GM21528 (cell line): Measurements from ENCODE around the gene DEFB114.
"Not testable (repeated sequence)": the region's sequence is repeated elsewhere in the genome, so short reads cannot be mapped to it uniquely, and the experiment has no call there.

Source experiments
- ATAC-seq: cut with Tn5 transposase; IDR thresholded peaks from one replicate; pipeline ENCODE4 v1.9.1; 2021; ENCODE audit warnings: mild to moderate bottlenecking, moderate library complexity; ENCODE audit not compliant: unreplicated experiment, low FRiP score

Gene DEFB114

GRCh38 chr6:49964064-49964463 lies at the start of gene DEFB114:
TSS of gene DEFB114 (minus strand) at chr6:49964164. CDS start at chr6:49964105, 59 bp downstream.
- ATAC-seq = no peak

GRCh38 chr6:50007819-50008218 lies 43.9 kb upstream of the DEFB114 start:
- no peak for ATAC-seq

- ATAC-seq = no peak
These were observed 39.2 kb upstream of the DEFB114 start for GRCh38 chr6:50003139-50003538.

GRCh38 chr6:49995278-49995677 lies 31.3 kb upstream of the DEFB114 start:
- ATAC-seq = no peak

- no peak for ATAC-seq
These were observed 24.9 kb upstream of the DEFB114 start for GRCh38 chr6:49988900-49989299.

- no peak for ATAC-seq
These were observed 23.8 kb upstream of the DEFB114 start for GRCh38 chr6:49987749-49988148.

GRCh38 chr6:49986551-49986950 lies 22.6 kb upstream of the DEFB114 start:
- ATAC-seq = no peak

- no peak for ATAC-seq
These were observed 18.1 kb upstream of the DEFB114 start for GRCh38 chr6:49982046-49982445.

GRCh38 chr6:49980898-49981297 lies 16.9 kb upstream of the DEFB114 start:
- ATAC-seq = peak; percentile 48

GRCh38 chr6:49979584-49979983 lies 15.6 kb upstream of the DEFB114 start:
- ATAC-seq = no peak

- peak; percentile 67 for ATAC-seq
These were observed 14.6 kb upstream of the DEFB114 start for GRCh38 chr6:49978332-49979226.

- ATAC-seq = no peak
These were observed 5.6 kb upstream of the DEFB114 start, which contains the start of gene DEFB113 for GRCh38 chr6:49969605-49970004. TSS of gene DEFB113 (minus strand) at chr6:49969625. CDS start at chr6:49969625, 0 bp downstream.

- no peak for ATAC-seq
These were observed 2.9 kb upstream of the DEFB114 start for GRCh38 chr6:49966823-49967222.

- ATAC-seq = no peak
These were observed 2.4 kb upstream of the DEFB114 start for GRCh38 chr6:49966334-49966733.

- ATAC-seq = no peak
These were observed 5.8 kb downstream of the DEFB114 start for GRCh38 chr6:49958180-49958579.

GRCh38 chr6:49955847-49956246 lies 8.1 kb downstream of the DEFB114 start:
- no peak for ATAC-seq

- ATAC-seq = no peak
These were observed 12.0 kb downstream of the DEFB114 start for GRCh38 chr6:49951926-49952325.

GRCh38 chr6:49950415-49950751 lies 13.6 kb downstream of the DEFB114 start:
- no peak for ATAC-seq

GRCh38 chr6:49949062-49949461 lies 14.9 kb downstream of the DEFB114 start:
- ATAC-seq = no peak

- ATAC-seq = no peak
These were observed 17.1 kb downstream of the DEFB114 start for GRCh38 chr6:49946835-49947234.

GRCh38 chr6:49944068-49944467 lies 19.9 kb downstream of the DEFB114 start:
- not testable (repeated sequence) for ATAC-seq

GRCh38 chr6:49939993-49940498 lies 23.9 kb downstream of the DEFB114 start:
- ATAC-seq = no peak
